ENCODE data around the gene RAB31.

GRCh38 chr18:9765501-9765900, 57.4 kb downstream of the RAB31 start:
- TF ChIP-seq POLR2AphosphoS5 (IDR thresholded peaks at IDR 0.05): no peak
- no peak for TF ChIP-seq CTCF (IDR thresholded peaks at IDR 0.05)

Measured in breast epithelium (tissue), 3 donors.